Activated naive CD8-positive, alpha-beta T cell treated with anti-CD3 and anti-CD28 coated beads, Interleukin-2, amount 50 U/mL, for 24 hours (primary cell): ENCODE results near the gene EGFR.

ENCODE experiments used
- ATAC-seq: fragments of 150-1000 bp; cut with Tn5 transposase; one replicate; pipeline ENCODE4 v1.10.0; 2021
- DNase-seq: peaks from one replicate; pipeline ENCODE4 v3.0.0; 2021
- H3K27ac Mint-ChIP-seq: one replicate; pipeline ENCODE4 v1.8.0; 2021; ENCODE audit warnings: mild to moderate bottlenecking, mixed read lengths
- H3K27me3 Mint-ChIP-seq: one replicate; pipeline ENCODE4 v1.8.0; 2021; ENCODE audit warnings: mixed read lengths
- H3K36me3 Mint-ChIP-seq: one replicate; pipeline ENCODE4 v1.8.0; 2021; ENCODE audit warnings: low read depth, mixed read lengths
- H3K4me1 Mint-ChIP-seq: one replicate; pipeline ENCODE4 v1.8.0; 2021; ENCODE audit warnings: mixed read lengths
- H3K4me3 Mint-ChIP-seq: one replicate; pipeline ENCODE4 v1.8.0; 2021; ENCODE audit warnings: mild to moderate bottlenecking, moderate library complexity, mixed read lengths
- H3K9me3 Mint-ChIP-seq: one replicate; pipeline ENCODE4 v1.8.0; 2021; ENCODE audit warnings: mixed read lengths

Gene EGFR

DNA sequence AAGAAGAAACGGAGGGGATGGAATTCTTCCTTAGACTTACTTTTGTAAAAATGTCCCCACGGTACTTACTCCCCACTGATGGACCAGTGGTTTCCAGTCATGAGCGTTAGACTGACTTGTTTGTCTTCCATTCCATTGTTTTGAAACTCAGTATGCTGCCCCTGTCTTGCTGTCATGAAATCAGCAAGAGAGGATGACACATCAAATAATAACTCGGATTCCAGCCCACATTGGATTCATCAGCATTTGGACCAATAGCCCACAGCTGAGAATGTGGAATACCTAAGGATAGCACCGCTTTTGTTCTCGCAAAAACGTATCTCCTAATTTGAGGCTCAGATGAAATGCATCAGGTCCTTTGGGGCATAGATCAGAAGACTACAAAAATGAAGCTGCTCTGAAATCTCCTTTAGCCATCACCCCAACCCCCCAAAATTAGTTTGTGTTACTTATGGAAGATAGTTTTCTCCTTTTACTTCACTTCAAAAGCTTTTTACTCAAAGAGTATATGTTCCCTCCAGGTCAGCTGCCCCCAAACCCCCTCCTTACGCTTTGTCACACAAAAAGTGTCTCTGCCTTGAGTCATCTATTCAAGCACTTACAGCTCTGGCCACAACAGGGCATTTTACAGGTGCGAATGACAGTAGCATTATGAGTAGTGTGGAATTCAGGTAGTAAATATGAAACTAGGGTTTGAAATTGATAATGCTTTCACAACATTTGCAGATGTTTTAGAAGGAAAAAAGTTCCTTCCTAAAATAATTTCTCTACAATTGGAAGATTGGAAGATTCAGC, 187.6 kb downstream of the EGFR start:
- DNase-seq: no peak

DNA sequence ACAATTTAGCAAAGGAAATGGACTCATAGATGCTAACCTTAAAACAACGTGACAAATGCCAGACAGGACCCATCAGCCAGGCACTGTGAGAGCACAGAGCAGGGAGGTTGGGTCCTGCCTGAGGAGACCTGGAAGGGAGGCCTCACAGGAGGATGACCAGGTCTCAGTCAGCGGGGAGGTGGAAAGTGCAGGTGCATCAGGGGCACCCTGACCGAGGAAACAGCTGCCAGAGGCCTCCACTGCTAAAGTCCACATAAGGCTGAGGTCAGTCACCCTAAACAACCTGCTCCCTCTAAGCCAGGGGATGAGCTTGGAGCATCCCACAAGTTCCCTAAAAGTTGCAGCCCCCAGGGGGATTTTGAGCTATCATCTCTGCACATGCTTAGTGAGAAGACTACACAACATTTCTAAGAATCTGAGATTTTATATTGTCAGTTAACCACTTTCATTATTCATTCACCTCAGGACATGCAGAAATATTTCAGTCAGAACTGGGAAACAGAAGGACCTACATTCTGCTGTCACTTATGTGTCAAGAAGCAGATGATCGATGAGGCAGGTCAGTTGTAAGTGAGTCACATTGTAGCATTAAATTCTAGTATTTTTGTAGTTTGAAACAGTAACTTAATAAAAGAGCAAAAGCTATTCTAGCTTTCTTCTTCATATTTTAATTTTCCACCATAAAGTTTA, 188.8 kb downstream of the EGFR start:
- Mint-ChIP-seq H3K27me3 (no peaks in the 10 kb centered on the region), H3K36me3 (no peaks in the 10 kb centered on the region), H3K4me3 (no peak overlapping the region), H3K9me3 (no peaks in the 10 kb centered on the region), H3K4me1 (no peaks in the 10 kb centered on the region), H3K27ac (no peak overlapping the region)
- DNase-seq (no peak), ATAC-seq (no peak)

More for the DNA sequence above, 187.6 kb downstream of the EGFR start:
- H3K36me3 Mint-ChIP-seq: no peaks in the 10 kb centered on the region
- no peaks in the 10 kb centered on the region for H3K9me3 Mint-ChIP-seq
- no peak for ATAC-seq
- no peak overlapping the region for H3K27ac Mint-ChIP-seq
- no peak overlapping the region for H3K4me3 Mint-ChIP-seq
- no peaks in the 10 kb centered on the region for H3K27me3 Mint-ChIP-seq
- H3K4me1 Mint-ChIP-seq: no peaks in the 10 kb centered on the region

DNA sequence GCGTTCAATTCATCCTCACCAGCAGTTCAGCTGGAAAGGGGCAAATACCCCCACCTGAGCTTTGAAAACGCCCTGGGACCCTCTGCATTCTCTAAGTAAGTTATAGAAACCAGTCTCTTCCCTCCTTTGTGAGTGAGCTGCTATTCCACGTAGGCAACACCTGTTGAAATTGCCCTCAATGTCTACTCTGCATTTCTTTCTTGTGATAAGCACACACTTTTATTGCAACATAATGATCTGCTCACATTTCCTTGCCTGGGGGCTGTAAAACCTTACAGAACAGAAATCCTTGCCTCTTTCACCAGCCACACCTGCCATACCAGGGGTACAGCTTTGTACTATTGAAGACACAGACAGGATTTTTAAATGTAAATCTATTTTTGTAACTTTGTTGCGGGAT, 190.5 kb downstream of the EGFR start:
- Mint-ChIP-seq H3K36me3 (no peaks in the 10 kb centered on the region), H3K9me3 (no peaks in the 10 kb centered on the region), H3K27me3 (no peaks in the 10 kb centered on the region), H3K27ac (no peak overlapping the region), H3K4me1 (no peaks in the 10 kb centered on the region), H3K4me3 (no peak overlapping the region)
- no peak for ATAC-seq
- no peak for DNase-seq

DNA sequence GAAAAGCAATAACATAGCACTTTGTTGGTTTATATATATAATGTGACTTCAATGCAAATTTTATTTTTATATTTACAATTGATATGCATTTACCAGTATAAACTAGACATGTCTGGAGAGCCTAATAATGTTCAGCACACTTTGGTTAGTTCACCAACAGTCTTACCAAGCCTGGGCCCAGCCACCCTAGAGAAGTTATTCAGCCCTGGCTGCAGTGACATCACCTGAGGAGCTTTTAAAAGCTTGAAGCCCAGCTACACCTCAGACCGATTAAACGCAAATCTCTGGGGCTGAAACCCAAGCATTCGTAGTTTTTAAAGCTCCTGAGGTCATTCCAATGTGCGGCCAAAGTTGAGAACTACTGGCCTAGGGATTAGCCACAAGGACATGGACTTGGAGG, 191.4 kb downstream of the EGFR start:
- no peaks in the 10 kb centered on the region for H3K36me3 Mint-ChIP-seq
- H3K4me1 Mint-ChIP-seq: no peaks in the 10 kb centered on the region
- no peak for ATAC-seq
- H3K9me3 Mint-ChIP-seq: no peaks in the 10 kb centered on the region
- no peak overlapping the region for H3K4me3 Mint-ChIP-seq
- H3K27ac Mint-ChIP-seq: no peak overlapping the region
- no peaks in the 10 kb centered on the region for H3K27me3 Mint-ChIP-seq
- no peak for DNase-seq

DNA sequence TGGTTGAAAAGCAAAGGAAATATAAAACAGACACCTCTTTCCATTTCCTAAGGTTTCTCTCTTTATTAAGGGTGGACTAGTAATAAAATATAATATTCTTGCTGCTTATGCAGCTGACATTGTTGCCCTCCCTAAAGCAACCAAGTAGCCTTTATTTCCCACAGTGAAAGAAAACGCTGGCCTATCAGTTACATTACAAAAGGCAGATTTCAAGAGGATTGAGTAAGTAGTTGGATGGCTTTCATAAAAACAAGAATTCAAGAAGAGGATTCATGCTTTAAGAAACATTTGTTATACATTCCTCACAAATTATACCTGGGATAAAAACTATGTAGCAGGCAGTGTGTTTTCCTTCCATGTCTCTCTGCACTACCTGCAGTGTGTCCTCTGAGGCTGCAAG, 191.9 kb downstream of the EGFR start:
- Mint-ChIP-seq H3K36me3 (no peaks in the 10 kb centered on the region), H3K4me1 (no peaks in the 10 kb centered on the region), H3K27ac (no peak overlapping the region), H3K4me3 (no peak overlapping the region), H3K27me3 (no peaks in the 10 kb centered on the region), H3K9me3 (no peaks in the 10 kb centered on the region)
- no peak for DNase-seq
- no peak for ATAC-seq

DNA sequence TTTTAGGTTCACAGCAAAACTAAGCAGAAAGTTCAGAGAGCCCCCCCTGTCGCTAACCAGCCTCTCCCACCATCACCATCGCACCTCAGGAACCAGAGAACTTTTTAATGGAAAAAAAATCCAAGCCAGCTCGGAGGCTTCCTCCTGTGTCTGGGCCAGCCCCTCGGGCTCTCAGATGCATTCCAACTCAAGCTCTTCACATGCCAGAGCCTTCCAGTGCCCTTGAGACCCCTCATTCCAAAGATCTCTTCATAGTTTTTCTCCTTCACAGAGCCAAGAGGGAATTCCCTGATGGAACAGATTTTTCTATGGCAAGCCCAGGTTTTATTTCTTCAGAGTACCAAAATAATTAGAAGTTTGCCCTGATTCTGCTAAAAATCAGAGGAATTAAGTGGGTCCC, 192.9 kb downstream of the EGFR start:
- Mint-ChIP-seq H3K4me1 (no peaks in the 10 kb centered on the region), H3K27ac (no peak overlapping the region), H3K9me3 (no peaks in the 10 kb centered on the region), H3K4me3 (no peak overlapping the region), H3K27me3 (no peaks in the 10 kb centered on the region), H3K36me3 (no peaks in the 10 kb centered on the region)
- DNase-seq: no peak
- ATAC-seq: no peak

DNA sequence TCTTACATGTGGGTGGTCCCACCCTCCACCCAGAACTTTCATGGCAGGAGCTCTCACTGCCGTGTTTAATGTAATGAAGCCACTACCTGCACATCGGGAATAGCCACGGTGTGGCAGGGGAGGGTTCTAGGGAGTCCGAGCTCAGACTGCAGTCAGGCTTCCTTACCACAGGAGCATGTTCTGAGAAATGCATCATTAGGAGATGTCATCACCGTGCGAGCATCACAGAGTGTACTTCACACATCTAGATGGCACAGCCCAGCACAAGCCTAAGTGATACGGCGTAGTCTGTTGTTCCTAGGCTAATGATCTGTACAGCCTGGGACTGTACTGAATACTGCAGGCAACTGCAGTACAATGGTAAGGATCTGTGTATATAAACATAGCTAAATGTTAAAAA, 193.4 kb downstream of the EGFR start:
- no peak overlapping the region for H3K4me3 Mint-ChIP-seq
- no peaks in the 10 kb centered on the region for H3K27me3 Mint-ChIP-seq
- no peaks in the 10 kb centered on the region for H3K9me3 Mint-ChIP-seq
- no peak for DNase-seq
- no peaks in the 10 kb centered on the region for H3K4me1 Mint-ChIP-seq
- no peak overlapping the region for H3K27ac Mint-ChIP-seq
- ATAC-seq: no peak
- no peaks in the 10 kb centered on the region for H3K36me3 Mint-ChIP-seq

DNA sequence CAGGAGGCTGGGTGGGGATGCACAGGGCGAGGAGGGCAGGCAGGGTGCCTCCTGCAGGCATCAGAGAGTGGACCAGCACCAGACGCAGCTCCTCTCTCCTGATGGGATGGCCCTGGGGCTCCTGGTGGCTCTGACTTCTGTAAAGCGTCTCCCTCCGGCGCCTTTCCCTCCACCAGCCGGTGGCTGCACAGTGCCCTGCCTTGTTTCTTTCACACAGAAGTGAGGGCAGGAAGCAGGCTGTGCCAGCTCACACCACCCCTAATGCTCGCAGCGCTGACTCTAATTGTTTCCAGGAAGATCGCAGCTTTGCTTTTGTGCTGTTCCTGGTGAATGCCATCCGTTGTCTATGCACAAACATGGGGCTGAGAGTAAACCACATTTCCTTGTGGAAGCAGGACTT, 194.0 kb downstream of the EGFR start:
- Mint-ChIP-seq H3K36me3 (no peaks in the 10 kb centered on the region), H3K4me1 (no peaks in the 10 kb centered on the region), H3K4me3 (no peak overlapping the region), H3K9me3 (no peaks in the 10 kb centered on the region), H3K27me3 (no peaks in the 10 kb centered on the region), H3K27ac (no peak overlapping the region)
- DNase-seq (no peak), ATAC-seq (no peak)

DNA sequence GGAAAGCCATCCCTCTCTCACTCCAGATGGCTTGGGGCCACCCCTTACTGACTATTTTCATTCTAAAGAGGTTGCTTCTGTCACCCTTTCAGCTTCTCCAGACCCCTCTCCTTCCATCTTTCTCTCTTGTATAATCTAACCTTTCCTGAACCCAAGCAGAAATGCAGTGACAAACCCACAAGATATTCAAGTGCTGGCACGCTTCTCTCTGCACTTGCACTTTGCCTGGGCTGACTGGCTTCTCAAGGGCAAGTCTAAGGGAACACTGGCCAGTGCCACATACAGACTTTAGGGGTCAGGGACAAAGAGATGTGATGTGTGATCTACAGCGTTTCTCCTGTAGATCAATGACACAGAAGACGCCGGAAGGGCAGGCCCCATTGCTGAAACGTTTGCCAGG, 195.9 kb downstream of the EGFR start:
- H3K9me3 Mint-ChIP-seq: no peaks in the 10 kb centered on the region
- DNase-seq: no peak
- H3K27ac Mint-ChIP-seq: no peak overlapping the region
- no peaks in the 10 kb centered on the region for H3K4me1 Mint-ChIP-seq
- no peak for ATAC-seq
- no peaks in the 10 kb centered on the region for H3K36me3 Mint-ChIP-seq
- no peak overlapping the region for H3K4me3 Mint-ChIP-seq
- H3K27me3 Mint-ChIP-seq: no peaks in the 10 kb centered on the region

DNA sequence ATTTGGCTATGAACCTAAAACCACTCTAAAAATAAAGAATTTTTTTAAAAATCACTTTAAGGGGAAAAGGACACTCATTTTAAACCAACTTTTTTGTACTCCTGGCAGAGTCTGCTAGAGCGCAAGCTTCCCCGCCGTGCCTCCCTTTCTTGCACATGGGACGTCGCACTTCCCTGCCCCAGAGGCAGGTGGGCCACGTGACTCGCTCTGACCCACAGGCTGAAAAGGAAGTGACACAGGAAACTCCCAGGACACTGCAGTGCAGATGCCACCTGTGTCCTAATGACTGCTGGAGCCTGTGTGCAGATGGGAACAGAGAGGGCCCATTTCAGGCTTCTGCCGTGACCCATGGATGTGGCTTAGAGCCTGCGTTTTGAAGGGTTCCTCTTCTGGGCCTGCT, 204.2 kb downstream of the EGFR start:
- Mint-ChIP-seq H3K9me3 (peaks cover 4% of the 10 kb centered on the region), H3K36me3 (no peaks in the 10 kb centered on the region), H3K4me3 (no peak overlapping the region), H3K27ac (no peak overlapping the region), H3K4me1 (no peaks in the 10 kb centered on the region), H3K27me3 (peaks cover 7% of the 10 kb centered on the region)
- DNase-seq (no peak), ATAC-seq (no peak)

DNA sequence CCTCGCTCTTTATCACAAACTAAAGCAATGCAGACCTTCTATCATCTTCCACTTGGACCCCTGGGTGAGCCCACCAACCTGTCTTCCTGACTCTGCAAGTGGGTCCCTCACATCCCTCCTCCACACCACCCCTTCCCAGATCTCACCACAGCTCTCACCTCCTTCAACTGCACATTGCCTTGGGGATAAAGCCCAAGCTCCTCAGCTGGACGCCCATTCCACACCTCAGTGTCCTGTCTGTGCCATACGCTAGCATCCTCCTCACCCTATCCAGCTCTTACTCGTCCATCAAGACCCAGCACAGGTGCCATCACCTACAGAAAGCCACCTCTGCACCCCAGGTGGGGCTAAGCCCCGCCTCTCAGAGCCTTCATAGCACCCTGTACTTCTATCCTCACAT, 205.3 kb downstream of the EGFR start:
- Mint-ChIP-seq H3K4me3 (no peak overlapping the region), H3K27me3 (peaks cover 8% of the 10 kb centered on the region), H3K27ac (no peak overlapping the region), H3K36me3 (peaks cover 2% of the 10 kb centered on the region), H3K4me1 (no peaks in the 10 kb centered on the region), H3K9me3 (peaks cover 12% of the 10 kb centered on the region)
- ATAC-seq: no peak
- DNase-seq: no peak

DNA sequence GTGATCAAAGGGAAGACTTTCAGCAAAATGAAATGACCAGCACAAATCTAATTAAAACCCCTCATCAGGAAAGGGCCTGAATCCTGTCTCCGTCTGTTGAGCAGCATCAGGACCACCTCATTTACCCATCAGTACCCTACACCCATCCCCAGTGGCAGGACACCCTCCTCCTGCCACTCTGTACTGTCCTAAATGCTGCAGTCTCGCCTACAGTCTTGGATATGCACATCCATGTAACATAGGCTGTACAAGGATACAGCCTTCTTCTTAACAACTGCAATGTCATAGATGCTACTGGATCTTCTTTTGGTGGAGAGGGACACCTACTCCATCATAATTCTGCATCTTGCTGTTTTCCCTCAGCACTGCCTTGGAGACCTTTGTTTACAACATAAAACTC, 206.0 kb downstream of the EGFR start:
- peaks cover 2% of the 10 kb centered on the region for H3K36me3 Mint-ChIP-seq
- no peak for DNase-seq
- H3K9me3 Mint-ChIP-seq: peaks cover 17% of the 10 kb centered on the region
- H3K4me1 Mint-ChIP-seq: no peaks in the 10 kb centered on the region
- H3K4me3 Mint-ChIP-seq: no peak overlapping the region
- H3K27me3 Mint-ChIP-seq: peaks cover 8% of the 10 kb centered on the region
- H3K27ac Mint-ChIP-seq: no peak overlapping the region
- no peak for ATAC-seq

DNA sequence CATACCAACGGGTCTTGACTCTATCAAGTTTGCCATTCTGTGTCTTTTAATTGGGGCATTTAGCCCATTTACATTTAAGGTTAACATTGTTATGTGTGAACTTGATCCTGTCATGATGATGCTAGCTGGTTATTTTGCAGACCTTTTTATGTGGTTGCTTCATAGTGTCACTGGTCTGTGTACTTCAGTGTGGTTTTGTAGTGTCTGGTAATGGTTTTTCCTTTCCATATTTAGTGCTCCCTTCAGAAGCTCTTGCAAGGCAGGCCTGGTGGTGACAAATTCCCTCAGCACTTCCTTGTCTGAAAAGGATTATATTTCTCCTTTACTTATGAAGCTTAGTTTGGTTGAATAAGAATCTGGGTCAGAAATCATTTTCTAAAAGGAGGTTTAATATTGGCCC, 211.2 kb downstream of the EGFR start:
- H3K27me3 Mint-ChIP-seq: peaks cover 8% of the 10 kb centered on the region
- peaks cover 24% of the 10 kb centered on the region for H3K9me3 Mint-ChIP-seq
- no peak for ATAC-seq
- H3K36me3 Mint-ChIP-seq: peaks cover 2% of the 10 kb centered on the region
- no peak overlapping the region for H3K4me3 Mint-ChIP-seq
- H3K27ac Mint-ChIP-seq: no peak overlapping the region
- no peaks in the 10 kb centered on the region for H3K4me1 Mint-ChIP-seq
- DNase-seq: no peak

DNA sequence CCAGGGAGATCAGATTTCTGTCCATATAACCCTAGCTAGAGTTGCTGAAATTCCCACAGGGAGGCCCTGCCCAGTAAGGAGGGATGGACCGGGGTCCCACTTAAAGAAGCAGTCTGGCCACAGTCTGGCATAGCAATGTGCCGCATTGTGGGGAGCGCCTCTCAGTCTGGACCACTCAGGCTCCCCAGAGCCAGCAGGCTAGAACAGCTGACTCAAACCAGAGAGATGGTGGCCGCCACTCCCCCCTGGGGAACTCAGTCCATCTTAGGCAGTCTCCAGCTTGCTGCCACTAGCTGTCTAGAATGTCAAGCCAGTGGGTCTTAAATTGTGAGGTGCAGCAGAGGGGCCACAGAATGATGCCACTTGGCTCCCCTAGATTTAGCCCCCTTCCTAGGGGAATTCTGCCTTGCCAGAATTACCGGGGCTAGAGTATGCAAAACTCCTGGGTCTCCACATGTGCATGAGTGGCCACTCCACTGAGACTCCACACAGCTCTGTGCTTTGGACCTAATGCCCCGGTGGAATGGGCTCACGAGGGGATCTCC, 213.0 kb downstream of the EGFR start:
- Mint-ChIP-seq H3K9me3 (peaks cover 24% of the 10 kb centered on the region), H3K4me1 (no peaks in the 10 kb centered on the region), H3K36me3 (peaks cover 2% of the 10 kb centered on the region), H3K27ac (no peak overlapping the region), H3K27me3 (peaks cover 11% of the 10 kb centered on the region), H3K4me3 (no peak overlapping the region)
- no peak for DNase-seq
- no peak for ATAC-seq

DNA sequence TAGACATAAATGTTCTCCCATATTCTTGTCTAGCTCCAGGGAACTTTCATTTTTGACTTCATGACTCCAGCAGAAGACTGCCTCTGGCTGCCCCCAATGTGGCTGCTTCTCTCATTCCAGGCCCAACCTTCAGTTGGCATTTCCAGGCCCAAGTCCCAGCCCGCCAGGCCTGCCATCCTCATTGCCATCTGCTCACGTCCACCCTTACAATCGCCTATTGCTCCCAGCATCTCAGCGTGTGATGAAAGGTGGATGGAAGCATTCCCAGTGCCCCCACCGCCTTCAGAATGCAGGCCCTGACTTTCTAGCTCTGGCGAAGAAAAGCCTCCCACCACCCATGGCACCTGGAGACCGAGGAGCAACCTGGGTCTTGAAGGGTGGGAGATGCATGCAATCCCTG, 214.2 kb downstream of the EGFR start:
- DNase-seq: no peak
- Mint-ChIP-seq H3K27ac (no peak overlapping the region), H3K36me3 (peaks cover 2% of the 10 kb centered on the region), H3K4me1 (no peaks in the 10 kb centered on the region), H3K27me3 (peaks cover 10% of the 10 kb centered on the region), H3K4me3 (no peak overlapping the region), H3K9me3 (peaks cover 20% of the 10 kb centered on the region)
- ATAC-seq: no peak
